Fibroblast of pulmonary artery (primary cell): Measurements from ENCODE around the gene LMOD2.

Experiments used
- DNase-seq: peaks from one replicate; pipeline ENCODE4 v3.0.0-alpha.2; 2010; ENCODE audit warnings: low read depth
- H3K4me3 ChIP-seq: replicated peaks from 2 replicates; pipeline ENCODE4 v1.5.1; 2011; ENCODE audit warnings: low read depth, mild to moderate bottlenecking, control low read depth, low read length, moderate library complexity
- TF ChIP-seq, protein P1 (sequence below): IDR thresholded peaks from 2 replicates; pipeline ENCODE4 v1.5.1; 2011; ENCODE audit warnings: mild to moderate bottlenecking, control low read depth, low read length, inconsistent platforms; ENCODE audit errors: missing control alignments

LMOD2 gene

DNA sequence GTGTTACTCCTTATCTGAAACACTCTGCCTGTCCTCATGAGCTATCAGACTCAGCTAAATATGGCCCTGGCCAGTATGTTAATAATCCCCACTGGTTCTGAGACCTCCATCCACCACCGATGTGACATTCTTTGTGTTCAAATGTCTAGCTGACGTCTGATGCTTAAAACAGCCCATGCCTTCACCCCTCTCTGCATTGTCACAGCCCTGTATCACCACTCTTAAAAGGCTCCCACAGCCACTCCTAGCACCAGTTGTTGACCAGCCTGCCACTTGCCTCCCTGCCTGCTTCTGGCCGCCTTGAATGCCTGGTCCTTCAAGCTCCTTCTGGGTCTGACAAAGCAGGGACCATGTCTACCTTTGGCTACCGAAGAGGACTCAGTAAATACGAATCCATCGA is at the start of gene LMOD2:
TSS of gene LMOD2 (plus strand) at position 253 of the 400 bp plus-strand sequence. CDS start at position 351, 98 bp downstream.
- no peak within 1 kb of the TSS for H3K4me3 ChIP-seq
- no peak for DNase-seq
- TF ChIP-seq, protein P1, sequence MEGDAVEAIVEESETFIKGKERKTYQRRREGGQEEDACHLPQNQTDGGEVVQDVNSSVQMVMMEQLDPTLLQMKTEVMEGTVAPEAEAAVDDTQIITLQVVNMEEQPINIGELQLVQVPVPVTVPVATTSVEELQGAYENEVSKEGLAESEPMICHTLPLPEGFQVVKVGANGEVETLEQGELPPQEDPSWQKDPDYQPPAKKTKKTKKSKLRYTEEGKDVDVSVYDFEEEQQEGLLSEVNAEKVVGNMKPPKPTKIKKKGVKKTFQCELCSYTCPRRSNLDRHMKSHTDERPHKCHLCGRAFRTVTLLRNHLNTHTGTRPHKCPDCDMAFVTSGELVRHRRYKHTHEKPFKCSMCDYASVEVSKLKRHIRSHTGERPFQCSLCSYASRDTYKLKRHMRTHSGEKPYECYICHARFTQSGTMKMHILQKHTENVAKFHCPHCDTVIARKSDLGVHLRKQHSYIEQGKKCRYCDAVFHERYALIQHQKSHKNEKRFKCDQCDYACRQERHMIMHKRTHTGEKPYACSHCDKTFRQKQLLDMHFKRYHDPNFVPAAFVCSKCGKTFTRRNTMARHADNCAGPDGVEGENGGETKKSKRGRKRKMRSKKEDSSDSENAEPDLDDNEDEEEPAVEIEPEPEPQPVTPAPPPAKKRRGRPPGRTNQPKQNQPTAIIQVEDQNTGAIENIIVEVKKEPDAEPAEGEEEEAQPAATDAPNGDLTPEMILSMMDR: no peak

DNA sequence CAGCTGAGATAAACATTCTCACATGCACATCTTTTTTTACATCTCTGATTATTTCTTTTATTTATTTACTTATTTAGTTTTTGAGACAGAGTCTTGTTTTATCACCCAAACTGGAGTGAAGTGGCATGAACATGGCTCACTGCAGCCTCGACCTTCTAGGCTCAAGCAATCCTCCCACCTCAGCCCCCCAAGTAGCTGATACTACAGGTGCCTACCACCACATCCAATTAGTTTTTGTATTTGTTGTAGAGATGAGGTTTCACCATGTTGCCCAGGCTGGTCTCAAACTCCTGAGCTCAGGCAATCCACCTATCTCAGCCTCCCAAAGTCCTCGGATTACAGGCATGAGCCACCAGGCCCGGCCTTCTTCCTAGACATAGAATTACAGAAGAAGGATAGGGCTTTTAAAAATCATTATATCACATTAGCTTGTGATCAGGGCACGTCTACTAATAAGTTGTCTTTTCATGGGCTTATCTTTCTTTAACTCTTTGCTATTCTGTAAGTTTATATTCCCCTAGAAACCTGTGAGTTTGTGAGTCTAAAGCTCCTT is 48.2 kb upstream of the LMOD2 start:
- no peak overlapping the region for H3K4me3 ChIP-seq
- TF ChIP-seq, protein P1: no peak
- DNase-seq: no peak

- TF ChIP-seq, protein P1: no peak
- H3K4me3 ChIP-seq: no peak overlapping the region
- no peak for DNase-seq
Measured at GRCh38 chr7:123608991-123609882, 46.4 kb upstream of the LMOD2 start.

DNA sequence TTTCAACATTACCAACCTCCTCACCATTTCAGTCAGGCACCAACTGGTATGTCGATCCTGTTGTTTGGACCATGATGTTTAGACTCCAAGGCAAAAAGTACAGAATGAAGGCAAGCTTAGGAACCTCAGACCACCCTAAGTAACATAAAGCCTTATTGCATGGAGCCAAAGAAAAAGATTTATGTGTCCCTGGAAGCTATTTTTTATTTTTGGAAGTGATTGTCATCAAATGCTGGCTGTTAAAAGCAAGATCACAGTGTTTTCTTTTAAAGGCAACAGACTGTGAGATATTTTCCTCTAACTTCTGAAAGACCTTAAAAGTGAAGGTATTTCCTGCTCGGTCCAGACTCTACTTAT is 45.8 kb upstream of the LMOD2 start:
- no peak for DNase-seq
- no peak overlapping the region for H3K4me3 ChIP-seq
- TF ChIP-seq, protein P1: no peak

- TF ChIP-seq, protein P1: no peak
- no peak overlapping the region for H3K4me3 ChIP-seq
- DNase-seq: no peak
Measured at GRCh38 chr7:123612024-123612423, 43.6 kb upstream of the LMOD2 start.

DNA sequence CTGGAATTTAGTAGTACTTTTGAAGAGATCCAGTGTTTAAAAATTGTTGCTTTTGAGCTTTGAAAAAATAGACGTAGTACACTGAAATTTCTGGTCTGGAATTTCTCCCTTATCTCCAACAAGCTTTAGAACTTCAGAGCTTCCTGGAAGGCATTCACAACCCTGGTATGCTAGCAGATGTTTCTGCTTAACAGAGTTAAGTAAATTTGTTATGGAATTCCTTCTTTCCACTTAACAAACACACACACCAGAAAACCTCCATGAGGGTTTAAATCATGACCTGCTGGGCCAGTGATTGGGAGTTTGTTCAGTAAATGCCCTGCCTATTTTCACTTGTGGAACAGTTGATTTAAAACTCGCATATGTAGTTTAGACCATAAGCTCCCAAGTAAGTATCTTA is 40.3 kb upstream of the LMOD2 start:
- TF ChIP-seq, protein P1: no peak
- peak; percentile 86 for DNase-seq
- no peak overlapping the region for H3K4me3 ChIP-seq
